ENCODE results near the gene ABCC8.

ABCC8 gene

DNA sequence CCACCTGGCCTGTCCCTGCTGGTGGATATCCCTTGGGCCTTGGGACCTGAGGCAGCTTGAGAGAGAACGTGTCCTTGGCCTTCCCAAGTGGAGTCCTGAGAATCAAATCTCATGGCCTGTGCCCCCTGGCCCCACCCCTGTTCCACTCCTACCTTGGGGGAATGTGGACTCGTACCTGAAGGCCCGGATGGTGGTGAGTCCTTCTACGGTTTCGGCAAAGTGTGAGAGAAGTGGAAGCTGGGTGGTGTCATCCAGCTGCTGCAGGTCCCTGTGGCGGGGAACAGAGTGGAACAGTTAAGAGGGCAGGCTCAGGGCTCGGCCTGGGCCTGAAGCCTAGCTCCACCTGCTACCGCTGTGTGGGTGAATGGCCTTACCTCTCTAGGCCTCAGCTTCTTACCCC lies 74.2 kb downstream of the ABCC8 start:
- DNase-seq, result no peak

DNA sequence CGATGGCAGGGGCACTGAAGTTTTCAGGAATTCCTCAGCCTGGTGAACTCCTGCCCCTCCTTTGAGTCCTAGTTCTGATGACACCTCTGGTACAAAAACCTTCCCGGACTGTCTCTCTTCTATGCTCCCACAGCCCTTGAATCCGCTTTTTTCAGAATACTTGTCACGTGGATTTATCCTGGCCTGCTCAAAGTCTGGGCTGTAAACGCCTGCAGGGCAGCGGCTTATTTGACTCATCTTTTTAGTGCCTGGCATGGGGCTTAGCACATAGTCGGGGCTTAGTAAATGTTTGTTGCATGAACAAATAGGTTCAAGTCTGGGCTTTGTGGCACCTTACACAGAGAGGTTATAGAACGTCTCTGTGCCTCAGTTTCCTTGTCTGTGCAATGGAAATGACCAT lies 74.8 kb downstream of the ABCC8 start:
- no peak for DNase-seq

DNA sequence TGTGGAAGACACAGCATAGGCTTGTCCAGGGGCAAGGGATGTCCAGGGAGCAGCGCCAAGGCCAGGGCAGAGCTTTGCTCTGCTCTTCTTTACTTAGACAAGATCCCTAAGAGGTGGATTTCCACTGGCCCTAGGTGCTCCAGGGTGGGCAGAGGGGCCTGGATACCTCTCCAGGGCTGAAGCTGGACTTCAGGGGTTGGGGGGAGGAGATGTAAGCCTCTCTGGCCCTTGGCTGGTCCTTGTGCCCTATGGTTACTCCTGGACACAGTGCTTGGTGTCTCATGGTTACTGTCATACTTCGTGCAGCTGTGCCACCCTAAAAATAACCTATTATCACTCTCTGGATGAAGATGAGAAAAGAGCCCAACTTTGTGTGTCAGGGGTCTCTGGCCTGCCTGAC lies 75.3 kb downstream of the ABCC8 start:
- DNase-seq, result no peak

DNA sequence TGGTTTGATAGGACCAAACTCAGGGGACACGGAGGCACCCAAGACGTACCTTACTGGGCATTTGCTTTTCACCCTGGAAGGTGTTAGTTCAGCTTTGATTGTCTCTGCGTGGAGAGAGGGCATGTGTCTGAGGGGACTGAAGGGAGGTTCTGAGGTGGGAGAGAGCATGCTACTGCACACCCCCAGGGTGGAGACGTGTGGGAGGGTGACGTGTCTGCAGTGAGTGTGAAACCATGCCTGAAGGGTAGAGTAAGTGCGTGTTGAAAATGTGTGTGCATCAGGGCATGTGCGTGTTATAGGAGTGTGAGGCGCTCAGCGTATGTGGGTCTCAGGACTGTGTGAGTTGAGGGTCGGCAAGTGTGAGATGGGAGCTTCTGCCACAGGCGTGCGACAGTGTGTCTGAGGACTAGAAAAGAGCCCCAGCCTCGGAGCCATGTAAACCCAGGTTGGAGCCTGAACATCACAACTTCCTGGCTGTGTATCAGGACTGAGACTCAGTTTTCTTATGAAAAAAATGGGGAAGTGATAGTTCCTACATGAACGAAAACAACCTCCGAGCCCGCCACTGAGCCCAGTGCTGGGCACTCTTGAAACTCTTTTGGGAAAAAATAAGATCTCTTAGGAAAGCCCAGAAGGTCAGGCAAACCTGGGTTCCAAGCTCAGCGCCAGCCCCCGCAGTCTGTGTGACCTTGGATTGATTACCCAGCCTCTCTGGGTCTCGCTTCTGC lies 76.4 kb downstream of the ABCC8 start:
- DNase-seq, result no peak

DNA sequence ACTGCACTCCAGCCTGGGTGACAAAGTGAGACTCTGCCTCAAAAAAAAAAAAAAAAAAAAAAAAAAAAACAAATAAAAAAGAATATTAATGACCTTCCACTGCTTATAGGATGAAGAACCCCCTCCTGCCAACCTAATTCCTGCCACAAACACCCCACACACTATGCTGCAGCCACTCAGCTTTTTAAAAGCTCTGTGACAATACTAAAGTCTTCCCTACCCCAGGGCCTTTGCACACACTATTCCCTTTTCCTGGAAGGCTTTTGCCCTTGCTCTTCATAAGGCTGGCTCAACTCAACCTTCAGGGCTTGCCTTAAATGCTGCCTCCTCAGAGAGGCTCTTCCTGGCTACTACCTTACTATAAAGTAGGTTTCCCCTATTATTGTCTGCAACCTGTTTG lies 77.4 kb downstream of the ABCC8 start:
- no peak for DNase-seq

DNA sequence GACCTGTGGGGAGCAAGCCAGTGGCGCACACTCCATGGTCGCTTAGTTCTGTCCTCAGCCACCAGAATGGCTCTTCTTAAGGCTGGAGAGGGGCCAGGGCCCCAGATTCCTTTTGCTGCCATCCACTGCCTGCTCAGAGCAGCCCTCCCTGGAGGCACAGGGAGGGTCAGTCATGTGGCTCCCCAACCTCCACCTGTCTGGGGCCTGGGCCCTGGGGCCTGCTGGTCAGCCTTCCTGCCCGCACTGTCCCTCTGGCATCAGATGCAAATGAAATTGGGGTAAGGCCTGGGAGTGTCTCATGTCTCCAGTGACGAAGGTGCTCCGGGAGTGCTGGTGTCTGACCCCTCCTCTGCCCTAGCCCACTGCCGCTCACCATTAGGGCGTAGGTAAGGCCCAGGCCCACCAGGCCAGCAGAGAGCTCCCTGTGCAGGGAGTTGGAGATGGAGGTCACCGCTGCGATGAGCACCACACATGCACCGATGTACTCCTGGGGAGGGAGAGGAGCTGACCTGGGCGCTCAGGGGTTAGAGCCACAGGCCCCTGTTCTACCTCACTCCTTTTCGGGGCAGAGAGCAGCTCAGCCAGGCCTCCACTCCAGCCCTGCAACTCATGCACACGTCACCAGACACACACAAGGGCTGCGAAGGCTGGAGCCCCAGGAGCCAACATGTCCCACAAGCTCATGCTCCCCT lies 79.2 kb downstream of the ABCC8 start:
- DNase-seq, result no peak

DNA sequence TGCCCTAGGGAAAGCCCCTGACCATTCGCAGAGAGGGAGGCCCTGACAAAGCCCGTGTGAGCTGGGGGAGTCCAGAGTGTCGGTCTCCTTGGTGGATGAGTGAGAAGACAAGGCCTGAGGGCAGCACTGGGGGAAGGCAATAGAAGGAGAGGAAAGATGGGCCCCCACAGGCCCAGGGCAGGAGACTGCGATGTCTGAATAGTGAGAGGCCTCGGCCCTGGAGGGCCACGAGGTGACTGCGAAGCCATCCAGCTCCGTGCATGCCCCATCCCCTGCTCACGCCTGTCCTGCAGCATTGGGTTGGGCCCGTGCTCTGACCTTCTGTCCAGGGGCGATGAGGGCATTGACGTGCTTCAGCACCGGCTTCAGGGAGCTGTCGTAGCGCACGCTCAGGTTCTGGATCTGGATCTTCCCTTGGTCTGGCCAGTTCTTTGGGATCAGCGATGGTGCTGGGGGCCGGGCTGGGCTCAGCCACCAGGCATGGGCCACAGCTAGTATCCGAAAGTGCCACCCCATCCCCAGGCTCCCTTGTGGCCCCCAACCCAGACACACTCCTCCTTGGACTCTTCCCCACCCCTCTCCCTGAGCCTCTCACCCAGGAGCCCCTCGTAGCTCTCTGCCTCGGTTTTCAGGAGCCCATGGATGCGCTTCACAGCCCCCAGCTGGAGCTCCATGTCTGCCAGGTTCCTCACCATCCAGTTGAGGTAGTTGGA lies 79.9 kb downstream of the ABCC8 start:
- DNase-seq, result no peak

DNA sequence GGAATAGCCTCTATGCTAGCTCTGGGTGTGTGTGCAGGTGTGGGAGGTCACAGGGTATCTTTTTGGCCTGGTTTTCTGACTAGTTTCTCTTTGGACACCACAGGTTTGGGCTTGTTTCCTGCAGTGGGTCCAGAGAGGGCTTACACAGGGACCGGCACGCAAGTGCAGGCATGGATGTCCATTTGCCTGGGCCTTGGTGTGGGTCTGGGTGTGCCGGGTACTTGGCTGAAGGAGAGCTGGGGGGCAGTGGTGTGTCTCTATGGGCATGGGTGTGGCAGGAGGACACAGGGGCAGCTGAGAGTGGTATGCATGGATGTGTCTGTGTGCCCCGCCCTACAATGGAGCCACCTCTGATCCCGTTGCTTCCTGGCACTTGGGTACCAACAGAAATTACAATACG lies 80.7 kb downstream of the ABCC8 start:
- DNase-seq, result no peak

DNA sequence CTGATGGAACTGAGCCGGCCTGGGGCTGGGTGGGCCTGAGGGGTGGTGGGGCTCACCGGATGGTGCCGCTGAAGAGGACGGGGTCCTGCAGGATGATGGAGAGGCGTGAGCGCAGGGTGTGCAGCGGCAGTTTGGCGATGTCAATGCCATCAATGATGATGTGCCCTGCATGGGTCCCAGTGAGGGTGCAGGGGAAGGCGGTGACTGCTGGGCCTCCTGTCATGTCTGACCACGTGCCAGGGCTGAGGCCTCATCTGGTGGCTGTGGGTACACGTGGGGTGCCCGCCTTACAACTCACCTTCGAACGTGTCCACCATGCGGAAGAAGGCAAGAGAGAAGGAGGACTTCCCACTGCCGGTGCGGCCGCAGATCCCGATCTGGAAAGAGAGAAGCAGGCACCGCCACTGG lies 81.1 kb downstream of the ABCC8 start:
- no peak for DNase-seq

DNA sequence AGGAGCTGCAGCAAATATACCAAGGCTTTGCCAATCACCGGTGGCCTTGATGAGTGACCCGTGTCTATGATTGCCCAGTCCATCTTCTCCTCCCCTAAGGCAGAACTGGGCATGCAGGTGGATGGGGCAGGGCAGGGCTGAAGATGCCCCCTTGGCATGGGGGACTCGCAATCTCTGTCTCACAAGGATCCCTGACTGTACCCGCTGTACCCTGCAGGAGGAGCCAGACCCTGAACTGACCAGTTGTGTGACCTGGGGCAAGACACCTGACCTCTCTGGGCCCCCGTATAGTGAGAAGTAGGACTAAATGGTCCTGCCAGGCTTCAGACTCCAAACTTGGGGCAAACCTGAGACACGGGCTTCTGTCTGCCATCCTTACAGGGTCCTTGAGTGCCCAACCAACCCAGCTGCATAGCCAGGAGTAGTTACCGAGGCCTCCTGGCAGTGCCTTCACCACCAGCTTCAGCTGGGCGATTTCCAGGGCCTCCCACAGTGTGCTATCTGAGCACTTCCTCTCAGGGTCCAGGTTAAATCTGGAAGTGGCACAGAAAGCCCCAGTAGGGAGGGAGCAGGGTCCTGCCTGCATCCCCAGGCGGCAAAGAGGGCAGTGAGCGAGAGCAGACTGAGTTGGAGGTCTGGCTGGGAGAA lies 81.8 kb downstream of the ABCC8 start:
- DNase-seq, result no peak

DNA sequence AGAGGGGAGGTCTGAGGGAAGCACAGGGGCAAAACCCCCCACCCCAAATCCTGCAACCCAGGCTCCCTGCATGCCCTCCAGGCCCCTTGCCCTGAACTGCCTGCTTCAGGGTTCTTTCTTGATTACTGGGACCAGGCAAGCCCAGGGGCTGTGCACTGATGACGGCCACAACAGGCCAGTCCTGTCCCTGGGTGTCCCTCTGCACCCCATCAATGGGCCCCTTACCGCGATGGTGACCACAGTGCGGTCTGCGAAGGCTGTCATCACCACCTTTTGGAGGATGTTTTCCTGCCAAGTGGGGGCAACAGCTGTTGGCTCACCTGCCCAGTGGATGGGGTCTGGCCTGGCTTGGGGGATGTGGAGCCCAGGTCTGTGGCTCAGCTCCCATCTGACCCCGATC lies 83.2 kb downstream of the ABCC8 start:
- no peak for DNase-seq

DNA sequence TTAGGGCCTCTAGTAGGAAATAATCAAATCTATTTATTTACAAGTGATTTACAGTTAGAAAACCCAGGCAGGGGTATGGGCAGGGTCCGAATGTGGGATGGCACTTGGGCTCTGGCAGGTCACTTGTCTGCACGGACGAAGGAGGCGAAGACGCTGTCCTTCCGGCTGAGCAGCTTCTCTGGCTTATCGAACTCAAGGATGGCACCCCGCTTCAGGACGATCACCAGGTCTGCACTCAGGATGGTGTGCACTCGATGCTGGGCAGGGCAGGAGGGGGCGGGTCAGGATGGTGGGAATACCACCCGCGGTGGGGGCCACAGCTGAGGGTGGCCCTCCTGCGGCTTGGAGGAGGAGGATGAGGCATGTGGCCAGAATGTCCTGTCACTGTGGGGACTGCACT lies 83.8 kb downstream of the ABCC8 start:
- DNase-seq, result no peak

DNA sequence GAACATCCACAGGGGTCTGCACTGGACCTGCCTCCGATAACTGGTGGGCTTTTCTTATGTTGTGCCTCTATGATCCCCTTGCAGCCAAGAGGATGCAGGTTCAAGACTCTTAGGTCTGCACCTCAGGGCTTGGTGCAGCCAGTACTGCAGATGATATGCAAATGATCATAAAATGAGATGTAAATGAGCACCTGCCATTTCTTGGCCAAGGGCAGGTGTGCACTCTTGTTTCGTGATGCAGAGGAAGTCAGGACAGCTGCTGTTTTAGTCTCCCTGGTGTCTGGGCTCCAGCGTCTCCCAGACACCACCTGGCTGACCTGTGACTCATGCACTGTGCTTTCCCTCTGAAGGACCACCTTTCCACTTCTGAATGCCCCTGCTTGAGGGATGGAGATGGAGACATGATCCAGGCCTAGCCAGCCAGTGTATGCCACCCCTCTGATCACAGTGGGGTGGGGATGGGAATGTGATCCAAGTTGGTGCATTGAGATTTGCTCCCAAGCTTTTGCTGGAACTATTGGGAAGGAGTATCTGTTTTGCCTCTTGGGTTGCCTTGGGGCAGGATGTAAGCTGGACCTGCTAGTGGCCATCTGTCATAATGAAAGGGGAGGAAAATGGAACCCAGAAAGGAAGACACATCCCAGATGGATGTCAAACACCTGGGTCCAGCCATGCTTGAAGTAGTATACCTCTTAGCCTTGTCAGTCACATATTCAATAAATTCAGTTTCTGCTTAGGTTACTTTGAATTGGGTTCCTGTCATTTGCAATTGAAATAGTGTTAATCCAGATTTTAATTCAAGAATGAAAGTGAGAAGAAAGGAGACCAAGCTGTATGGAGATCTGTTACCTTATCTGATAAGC lies 84.9 kb downstream of the ABCC8 start:
- peak; percentile 6 to 75 (median 46) for DNase-seq

DNA sequence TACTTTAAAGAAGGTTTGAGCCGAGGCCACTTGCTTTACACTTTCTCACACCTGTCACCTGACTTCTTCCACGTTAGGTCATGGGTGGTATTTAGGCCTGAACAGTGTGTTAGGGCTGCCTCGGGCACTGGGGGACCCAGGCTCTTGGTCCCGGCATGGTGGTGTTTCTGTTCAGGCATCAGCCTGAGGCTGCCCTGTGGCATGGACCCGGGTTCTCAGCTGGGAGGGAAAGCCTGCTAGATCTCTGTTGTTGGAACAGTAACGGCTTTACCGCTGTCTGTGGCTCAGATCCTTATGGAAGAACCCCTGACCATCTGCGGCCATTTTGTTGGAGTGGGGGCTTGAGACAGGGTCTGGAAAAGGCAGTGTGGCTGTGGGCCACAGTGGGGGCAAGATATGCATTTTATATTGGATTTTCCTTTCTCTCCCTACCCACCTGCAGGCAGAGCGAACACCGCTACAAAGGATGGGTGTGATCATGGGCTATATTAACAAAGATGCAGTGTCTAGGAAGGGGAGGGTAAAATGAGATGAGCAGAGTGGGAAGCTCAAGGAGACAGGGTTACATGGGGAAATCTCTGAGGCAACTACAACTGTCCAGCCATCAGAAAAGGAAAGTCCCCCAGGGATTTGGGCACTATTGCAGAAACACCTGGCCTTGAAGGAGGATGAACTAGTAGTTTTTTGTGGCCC lies 86.5 kb downstream of the ABCC8 start:
- DNase-seq, result no peak

DNA sequence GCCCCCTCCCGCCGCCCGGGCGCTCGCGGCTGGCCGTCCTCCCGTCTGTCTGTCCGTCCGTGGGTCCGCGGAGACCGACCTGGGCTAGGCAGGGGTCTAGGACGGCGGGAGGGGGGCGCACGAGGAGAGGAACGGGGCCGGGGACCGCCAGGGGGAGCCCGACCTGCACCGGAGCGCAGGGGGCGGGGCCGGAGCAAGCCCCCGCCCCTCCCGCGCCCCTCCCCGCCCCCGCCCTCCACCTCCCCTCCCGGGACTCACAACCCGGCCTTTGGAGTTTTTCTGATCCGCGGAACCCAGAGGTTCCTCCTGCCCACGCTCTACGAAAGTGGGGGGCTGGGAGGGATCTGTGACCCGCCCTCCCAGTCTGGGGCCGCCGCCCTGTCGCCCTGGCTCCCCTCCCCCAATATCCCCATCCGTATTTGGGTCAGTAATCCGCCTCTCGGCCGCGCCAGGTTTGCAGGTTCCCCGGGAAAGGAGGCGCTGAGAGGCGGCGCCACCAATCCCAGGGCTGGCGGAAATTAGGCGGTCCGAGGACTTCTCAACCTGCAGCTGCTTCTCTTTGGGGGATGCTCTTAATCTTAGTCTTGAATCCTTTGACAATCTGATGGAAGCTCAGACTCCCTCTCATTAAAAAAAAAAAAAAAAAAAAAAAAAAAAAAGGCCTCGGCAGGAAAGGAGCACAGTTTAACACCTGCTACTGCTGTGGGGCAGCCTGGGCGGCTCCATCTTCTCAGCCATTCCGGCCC lies 87.3 kb downstream of the ABCC8 start:
- peak; percentile 90 to 94 (median 93) for DNase-seq

DNA sequence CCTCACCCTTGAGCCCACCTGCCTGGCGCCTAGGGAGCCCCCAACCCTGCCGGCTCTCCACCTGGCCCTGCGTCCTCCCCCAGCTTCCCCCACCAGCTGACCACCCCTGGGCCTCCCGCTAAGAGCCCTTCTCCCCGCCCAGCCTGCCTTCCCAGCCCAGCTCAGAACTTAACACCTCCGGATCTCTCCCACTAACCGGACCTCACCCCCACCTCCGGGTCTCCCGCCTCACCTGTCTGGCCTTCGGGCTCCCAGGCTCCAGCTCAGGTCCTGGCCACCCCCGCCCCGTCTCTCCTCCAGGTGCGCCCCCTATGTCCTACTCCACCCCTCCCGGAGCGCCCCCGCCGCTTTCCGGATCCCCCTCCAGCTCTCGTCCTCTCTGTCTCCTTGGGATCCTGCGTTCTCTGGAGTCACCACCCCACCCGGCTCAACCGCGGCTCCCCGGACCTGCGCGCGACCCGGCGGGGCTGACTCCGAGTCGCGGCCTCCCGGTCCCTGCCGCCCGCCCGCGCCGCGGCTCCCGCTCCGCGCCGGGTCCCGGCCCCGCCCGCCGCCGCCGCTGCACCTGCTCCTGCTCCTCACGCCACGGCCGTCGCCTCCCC lies 87.9 kb downstream of the ABCC8 start, which contains the start of gene KCNJ11:
KCNJ11 (minus strand) TSS at position 51 of the 602 bp plus-strand sequence. CDS start 568 bp downstream, outside the sequence.
- peak in 1 of 3 experiments; percentile 90 for DNase-seq

DNA sequence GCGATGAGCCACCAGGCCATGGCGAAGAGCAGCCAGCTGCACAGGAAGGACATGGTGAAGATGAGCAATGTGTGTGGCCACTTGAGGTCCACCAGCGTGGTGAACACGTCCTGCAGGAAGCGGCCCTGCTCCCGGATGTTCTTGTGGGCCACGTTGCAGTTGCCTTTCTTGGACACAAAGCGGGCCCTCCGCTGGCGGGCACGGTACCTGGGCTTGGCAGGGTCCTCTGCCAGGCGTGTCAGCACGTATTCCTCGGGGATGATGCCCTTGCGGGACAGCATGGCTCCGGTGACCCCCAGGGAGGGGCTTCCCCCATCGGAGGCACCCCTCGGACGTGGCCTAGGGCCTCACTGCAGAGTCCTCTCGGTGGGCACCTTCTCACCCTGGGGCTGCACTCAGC lies 88.8 kb downstream of the ABCC8 start:
- no peak for DNase-seq

DNA sequence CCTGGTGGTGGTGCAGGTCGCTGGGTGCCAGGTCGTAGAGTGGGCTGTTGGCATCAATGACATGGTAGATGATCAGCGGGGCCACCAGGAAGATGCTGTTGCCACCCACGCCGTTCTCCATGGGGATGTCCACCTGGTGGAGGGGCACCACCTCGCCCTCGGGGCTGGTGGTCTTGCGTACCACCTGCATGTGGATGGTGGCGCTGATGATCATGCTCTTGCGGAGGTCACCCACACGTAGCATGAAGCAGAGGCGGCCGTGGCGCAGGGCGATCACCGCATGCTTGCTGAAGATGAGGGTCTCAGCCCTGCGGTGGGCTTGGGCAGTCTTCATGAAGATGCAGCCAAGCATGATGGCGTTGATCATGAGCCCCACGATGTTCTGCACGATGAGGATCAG lies 89.4 kb downstream of the ABCC8 start:
- no peak for DNase-seq

DNA sequence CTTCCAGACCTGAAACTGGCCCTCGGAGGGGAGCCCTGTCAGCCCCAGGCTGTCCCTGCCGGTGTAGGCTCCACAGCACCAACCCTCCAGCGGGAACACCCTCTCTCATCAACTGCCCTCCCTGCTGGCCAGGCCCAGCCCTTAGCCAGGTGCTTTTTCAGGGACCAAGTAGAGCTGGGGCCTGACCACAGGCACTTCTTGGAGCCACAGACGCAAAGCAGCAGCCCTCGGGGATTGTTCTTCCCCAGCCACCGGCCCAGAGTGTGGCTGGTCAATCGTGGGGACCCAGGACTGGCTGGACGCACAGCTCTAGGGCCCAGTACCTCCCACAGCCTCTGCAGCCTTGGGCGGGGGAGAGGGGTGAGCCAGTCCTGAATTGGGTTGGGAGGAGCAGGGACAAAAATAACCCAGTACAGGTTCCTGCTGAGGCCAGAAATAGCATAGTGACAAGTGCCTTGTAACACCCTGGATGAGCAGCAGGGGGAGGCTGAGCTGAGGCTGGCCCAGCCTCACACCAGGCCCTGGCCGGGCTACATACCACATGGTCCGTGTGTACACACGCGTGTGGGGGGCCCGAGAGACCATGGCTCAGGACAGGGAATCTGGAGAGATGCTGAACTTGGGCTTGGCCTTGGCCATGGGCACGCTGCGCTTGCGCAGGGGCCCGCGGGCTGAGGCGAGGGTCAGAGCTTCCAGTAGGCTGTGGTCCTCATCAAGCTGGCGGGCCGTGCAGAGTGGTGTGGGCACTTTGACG lies 90.1 kb downstream of the ABCC8 start:
- DNase-seq, result peak; percentile 22 to 66 (median 34)

DNA sequence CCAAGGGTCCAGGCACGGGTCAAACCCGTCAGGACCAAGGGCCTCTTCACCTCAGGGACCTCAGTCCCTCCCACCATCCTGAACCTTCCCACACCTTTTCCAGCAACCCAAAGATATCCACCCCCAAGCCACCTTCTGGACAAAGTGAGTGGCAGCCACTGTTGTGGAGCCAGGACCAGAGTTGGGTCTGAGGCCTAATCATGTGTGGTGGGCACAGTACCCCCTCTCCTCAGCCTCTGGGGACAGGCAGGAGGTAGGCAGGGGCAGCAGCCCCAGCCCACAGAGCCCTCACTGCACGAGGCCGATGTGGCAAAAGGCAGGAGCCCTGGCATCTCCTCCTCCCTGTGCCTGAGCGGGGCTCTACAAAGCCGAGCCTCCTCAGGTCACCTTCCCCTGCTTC lies 90.7 kb downstream of the ABCC8 start:
- no peak for DNase-seq
